ENCODE measurements around the gene PTER. TPM values are rescaled to one million over a fixed set of nuclear protein-coding genes. Genes with fewer than 3 reads are reported as not detected.

PTER gene
- total and polyA plus RNA-seq, 9 of the 15 experiments (the other 6 are each of a cell fraction or from before 2014, with no cell fraction given): 15.5 to 42.1 (median 28.6) TPM

DNA sequence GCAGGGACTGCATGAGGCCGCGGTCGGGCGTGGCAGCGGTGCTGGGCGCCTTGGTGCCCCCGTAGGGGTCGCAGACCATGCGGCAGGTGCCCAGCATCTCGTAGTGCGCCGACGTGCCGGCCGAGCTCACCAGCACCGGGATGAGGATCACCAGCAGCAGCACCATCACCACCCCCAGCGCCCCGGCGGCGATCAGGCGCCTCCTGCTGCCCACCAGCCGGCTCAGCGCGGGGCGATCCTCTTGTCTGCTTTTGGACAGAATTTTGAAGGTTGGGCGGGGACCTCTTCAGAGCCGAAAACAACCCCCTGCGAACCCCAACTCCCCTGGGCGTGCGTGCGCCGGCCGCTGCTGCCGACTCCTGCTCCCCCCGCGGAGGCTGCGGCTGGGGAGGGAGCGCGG lies 84.1 kb downstream of the PTER start:
- Histone ChIP-seq H3K9me3 (replicated peaks; ENCODE audit: control insufficient read depth, insufficient read depth, low read depth, low read length) (0 out of 2 replicates have a peak, but pooled peaks cover 2% of the 10 kb centered on the region), H3K79me2 (ENCODE audit: control insufficient read depth, insufficient read depth, low read length) (no peaks in the 10 kb centered on the region), H3K4me1 (replicated peaks in 1 of 2; ENCODE audit: control insufficient read depth in 2 of 2, insufficient read depth in 2 of 2, low read length in 2 of 2) (no peaks in the 10 kb centered on the region), H3K27me3 (ENCODE audit: control insufficient read depth in 2 of 2, insufficient read depth in 2 of 2, low read length in 2 of 2) (no peaks in the 10 kb centered on the region), H3K4me2 (ENCODE audit: insufficient read depth, low read length) (no peak overlapping the region), H4K20me1 (replicated peaks; ENCODE audit: control insufficient read depth, insufficient read depth, low read length) (no peaks in the 10 kb centered on the region), H3K36me3 (ENCODE audit: control insufficient read depth, insufficient read depth, low read length) (no peaks in the 10 kb centered on the region), H2AFZ (ENCODE audit: low read depth, low read length) (no peak overlapping the region), H3K9ac (ENCODE audit: insufficient read depth in 1 of 2, low read depth in 2 of 2, low read length in 2 of 2) (no peak overlapping the region), H3K27ac (ENCODE audit: extremely low read depth, low read depth, low read length) (no peak overlapping the region), H3K4me3 (no peak overlapping the region), H3K9me1 (ENCODE audit: control insufficient read depth, insufficient read depth, low read length) (no peaks in the 10 kb centered on the region)
- FAIRE-seq (no peak), ATAC-seq (no peak), DNase-seq (ENCODE audit: extremely low read depth in 1 of 4, low spot score in 3 of 4) (no peak)
- no TSS peak for BruUV-seq (replicated peaks)
- POLR2A ChIA-PET: no interaction called here
- in situ Hi-C loops (cut with MboI) (no loop called here), intact Hi-C loops (cut with micrococcal nuclease) (no loop called here)
- TF ChIP-seq GABPA (tag; conservative IDR thresholded peaks at IDR 0.05; ENCODE audit: low read depth) (no peak), SP1 (CRISPR knock-in tag; IDR thresholded peaks at IDR 0.05) (no peak), POLR2G (IDR thresholded peaks at IDR 0.05; ENCODE audit: low read depth, low read length) (0 out of 2 replicates have a peak, but pooled peaks have one; percentile 28), ZC3H11A (IDR thresholded peaks at IDR 0.05; ENCODE audit: low read depth, low read length) (no peak), ELF4 (CRISPR knock-in tag; IDR thresholded peaks at IDR 0.05) (no peak), PURB (CRISPR knock-in tag; IDR thresholded peaks at IDR 0.05; ENCODE audit: low read depth) (no peak)
- TF ChIP-seq, protein P1, sequence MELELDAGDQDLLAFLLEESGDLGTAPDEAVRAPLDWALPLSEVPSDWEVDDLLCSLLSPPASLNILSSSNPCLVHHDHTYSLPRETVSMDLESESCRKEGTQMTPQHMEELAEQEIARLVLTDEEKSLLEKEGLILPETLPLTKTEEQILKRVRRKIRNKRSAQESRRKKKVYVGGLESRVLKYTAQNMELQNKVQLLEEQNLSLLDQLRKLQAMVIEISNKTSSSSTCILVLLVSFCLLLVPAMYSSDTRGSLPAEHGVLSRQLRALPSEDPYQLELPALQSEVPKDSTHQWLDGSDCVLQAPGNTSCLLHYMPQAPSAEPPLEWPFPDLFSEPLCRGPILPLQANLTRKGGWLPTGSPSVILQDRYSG (tag; conservative IDR thresholded peaks at IDR 0.05; ENCODE audit: low read depth): no peak
- CTCF ChIA-PET (ENCODE audit: low intra/inter-chr PET ratio): no interaction called here
- 94% methylated on average over 14 of the region's 39 CpGs for WGBS (ENCODE audit: insufficient coverage, low coverage, missing lambda C conversion rate)

All from K562 (cell line).